HepG2 (cell line): ENCODE results near the gene KANSL1L. TPM values are rescaled to one million over a fixed set of nuclear protein-coding genes. Genes with fewer than 3 reads are reported as not detected.

Experiments
- AKAP8 ChIP-seq: sonication (generic); formaldehyde crosslinking; IDR thresholded peaks from 2 replicates; pipeline ENCODE4 v1.5.1; 2020; ENCODE audit warnings: mild to moderate bottlenecking, missing genetic modification reagents
- ASH2L ChIP-seq: fragments of 300-600, 200-600 bp; sonication (generic); IDR thresholded peaks from 2 replicates; pipeline ENCODE4 v1.7.0; 2017; ENCODE audit warnings: low read depth, mild to moderate bottlenecking, moderate library complexity, mixed read lengths, low read length; ENCODE audit not compliant: insufficient read length
- CEBPB ChIP-seq: IDR thresholded peaks from 2 replicates; pipeline ENCODE4 v1.6.1; 2011; ENCODE audit warnings: low read depth, low read length, improper control_type of control experiment, borderline replicate concordance
- CENPT ChIP-seq: sonication (generic); formaldehyde crosslinking; IDR thresholded peaks from 2 replicates; pipeline ENCODE4 v1.8.0; 2022; ENCODE audit warnings: low read depth, mild to moderate bottlenecking, moderate library complexity, missing genetic modification reagents
- FOXK2 ChIP-seq: fragments of 450-650 bp; IDR thresholded peaks from 2 replicates; pipeline ENCODE4 v1.6.1; 2016
- NCOA2 ChIP-seq: sonication (generic); formaldehyde crosslinking; IDR thresholded peaks from 2 replicates; pipeline ENCODE4 v1.8.0; 2022; ENCODE audit warnings: inconsistent platforms
- PRPF4 ChIP-seq: fragments of 200-400 bp; formaldehyde crosslinking; IDR thresholded peaks from 2 replicates; pipeline ENCODE4 v1.6.1; 2016; ENCODE audit warnings: low read length, low read depth; ENCODE audit not compliant: poor library complexity, severe bottlenecking
- SMAD9 ChIP-seq: sonication (generic); formaldehyde crosslinking; IDR thresholded peaks from 2 replicates; pipeline ENCODE4 v1.5.1; 2020; ENCODE audit warnings: mild to moderate bottlenecking, missing genetic modification reagents
- SSRP1 ChIP-seq: IDR thresholded peaks from 2 replicates; pipeline ENCODE4 v1.6.1; 2016; ENCODE audit warnings: control low read depth
- ZFP90 ChIP-seq: sonication (generic); formaldehyde crosslinking; IDR thresholded peaks from 2 replicates; pipeline ENCODE4 v1.8.0; 2022; ENCODE audit warnings: missing genetic modification reagents, mild to moderate bottlenecking, inconsistent platforms, borderline replicate concordance
- ZMYM4 ChIP-seq: sonication (generic); formaldehyde crosslinking; IDR thresholded peaks from 2 replicates; pipeline ENCODE4 v1.8.1; 2023; ENCODE audit warnings: mild to moderate bottlenecking, missing genetic modification reagents
- ZNF224 ChIP-seq: sonication (generic); formaldehyde crosslinking; IDR thresholded peaks from 2 replicates; pipeline ENCODE4 v1.5.0; 2020; ENCODE audit warnings: mild to moderate bottlenecking, missing genetic modification reagents
- ZNF274 ChIP-seq: sonication (generic); formaldehyde crosslinking; IDR thresholded peaks from 2 replicates; pipeline ENCODE4 v1.5.1; 2020; ENCODE audit warnings: mild to moderate bottlenecking, missing genetic modification reagents
- ZNF33A ChIP-seq: sonication (generic); formaldehyde crosslinking; IDR thresholded peaks from 2 replicates; pipeline ENCODE4 v1.5.1; 2020; ENCODE audit warnings: missing genetic modification reagents, mild to moderate bottlenecking, moderate library complexity, borderline replicate concordance
- ZNF367 ChIP-seq: sonication (generic); formaldehyde crosslinking; IDR thresholded peaks from 2 replicates; pipeline ENCODE4 v1.4.0; 2020; ENCODE audit warnings: missing genetic modification reagents, borderline replicate concordance
- ZNF501 ChIP-seq: sonication (generic); formaldehyde crosslinking; IDR thresholded peaks from 2 replicates; pipeline ENCODE4 v1.5.1; 2020; ENCODE audit warnings: mild to moderate bottlenecking, moderate library complexity, missing genetic modification reagents
- ZNF552 ChIP-seq: sonication (generic); formaldehyde crosslinking; IDR thresholded peaks from 2 replicates; pipeline ENCODE4 v1.9.0; 2022; ENCODE audit warnings: missing genetic modification reagents, mild to moderate bottlenecking, borderline replicate concordance
- ZNF773 ChIP-seq: sonication (generic); formaldehyde crosslinking; IDR thresholded peaks from 2 replicates; pipeline ENCODE4 v1.4.0; 2020; ENCODE audit warnings: missing genetic modification reagents, borderline replicate concordance
- polyA plus RNA-seq, 8 experiments: library from polyadenylated mRNA; depleted of rRNA in 3 of 8; stranded (reverse) in 7 of 8; unstranded in 1 of 8; fragments of >200 nt; fragmentation: Illumina TruSeq in 4 of 8; extraction: Trizol in 4 of 8; gene quantifications; 2 replicates each; pipeline versions ENCODE4 v1.2.1 to v1.2.3, GENCODE V29; 2011 to 2016; ENCODE audit warnings: low read depth in 4 of 8, missing spikeins in 1 of 8, mixed read lengths in 1 of 8; ENCODE audit not compliant: insufficient read depth in 1 of 8
- total RNA-seq, 5 experiments: library from RNA; depleted of rRNA; stranded (reverse); fragments of >200 nt; fragmentation: Illumina TruSeq; extraction: Trizol; gene quantifications; 2 replicates each; pipeline ENCODE4 v1.2.3, GENCODE V29; 2016; ENCODE audit warnings: low read depth in 1 of 5
- TF ChIP-seq, protein P1 (sequence below): sonication (generic); formaldehyde crosslinking; IDR thresholded peaks from 2 replicates; pipeline ENCODE4 v1.8.1; 2023; ENCODE audit warnings: mild to moderate bottlenecking, moderate library complexity, missing genetic modification reagents
- TF ChIP-seq, protein P2 (sequence below): sonication (generic); formaldehyde crosslinking; IDR thresholded peaks from 2 replicates; pipeline ENCODE4 v1.4.0; 2020; ENCODE audit warnings: missing genetic modification reagents, borderline replicate concordance
- TF ChIP-seq, protein P3 (sequence below): sonication (generic); formaldehyde crosslinking; IDR thresholded peaks from 2 replicates; pipeline ENCODE4 v1.4.0; 2020; ENCODE audit warnings: mild to moderate bottlenecking, missing genetic modification reagents, borderline replicate concordance
- TF ChIP-seq, protein P4 (sequence below): fragments of 450-650 bp; IDR thresholded peaks from 2 replicates; pipeline ENCODE4 v1.6.1; 2016

KANSL1L gene
- total and polyA plus RNA-seq, 2 of the 13 experiments (the other 11 are each of a cell fraction or from before 2014, with no cell fraction given): 5.4 to 10.3 TPM

DNA sequence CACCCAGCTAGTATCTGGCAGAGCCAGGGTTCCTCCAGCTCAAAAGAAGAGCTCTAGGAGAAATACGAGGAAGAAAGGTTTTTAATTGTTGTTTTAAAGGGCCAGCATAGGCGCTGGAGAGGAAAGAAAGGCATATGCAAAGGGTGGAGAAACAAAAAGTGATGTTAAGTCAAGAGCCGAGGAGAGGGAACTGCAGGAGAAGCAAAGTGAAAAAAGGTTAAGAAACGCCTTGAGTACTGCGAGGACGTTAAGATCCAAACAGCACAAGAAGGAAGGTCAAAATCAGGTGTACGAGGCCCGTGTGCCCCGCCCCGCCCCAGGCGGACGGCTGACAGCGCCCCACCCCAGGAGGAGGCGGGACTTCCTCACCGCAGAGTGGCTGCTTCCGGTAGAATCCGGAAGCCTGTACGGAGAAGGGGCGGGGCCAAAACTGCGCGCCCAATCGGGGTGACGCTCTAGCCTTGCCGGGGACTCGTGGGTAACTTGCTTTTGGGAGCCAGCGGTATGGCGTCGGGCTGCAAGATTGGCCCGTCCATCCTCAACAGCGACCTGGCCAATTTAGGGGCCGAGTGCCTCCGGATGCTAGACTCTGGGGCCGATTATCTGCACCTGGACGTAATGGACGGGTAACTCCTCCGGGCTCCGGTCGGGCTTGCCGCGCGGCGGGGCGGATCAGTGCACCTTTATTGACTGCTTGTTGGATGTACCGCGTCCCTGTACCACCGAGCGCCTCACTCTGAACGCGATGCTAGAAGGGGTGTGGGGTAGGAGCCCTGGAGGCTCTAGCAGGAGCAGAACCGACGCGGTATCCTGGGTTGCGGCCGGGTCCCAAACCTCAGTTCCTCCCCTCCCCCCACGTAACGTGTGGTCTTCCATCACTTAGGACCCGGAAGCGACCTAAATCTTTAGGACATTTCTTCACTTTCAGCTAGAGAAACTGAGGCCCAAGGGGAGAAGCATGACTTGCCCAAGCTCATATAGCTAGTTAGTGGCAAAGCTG is 168.8 kb downstream of the KANSL1L start, which contains the start of gene RPE (continued):
- TF ChIP-seq ZNF367 (CRISPR knock-in tag): no peak
- TF ChIP-seq, protein P1, sequence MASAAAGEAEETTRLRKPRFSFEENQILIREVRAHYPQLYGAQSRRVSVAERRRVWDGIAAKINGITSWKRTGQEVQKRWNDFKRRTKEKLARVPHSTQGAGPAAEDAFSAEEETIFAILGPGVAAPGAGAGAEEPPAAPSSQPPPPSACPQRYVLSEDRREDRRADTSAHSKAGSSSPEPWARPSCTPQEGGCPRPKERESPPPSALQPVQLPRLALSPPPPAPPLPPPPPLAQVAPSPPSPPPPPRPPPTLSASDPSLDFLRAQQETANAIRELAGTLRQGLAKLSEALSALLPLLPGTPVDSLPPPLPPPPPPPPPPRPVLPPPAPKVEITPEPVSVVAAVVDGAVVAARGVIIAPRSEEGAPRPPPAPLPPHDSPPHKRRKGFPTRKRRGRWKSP (CRISPR knock-in tag): peak; percentile 76
- no peak for TF ChIP-seq CEBPB
- TF ChIP-seq SSRP1: no peak
- TF ChIP-seq ZNF501 (CRISPR knock-in tag): peak; percentile 73; the same call in 1 of the 2 replicates
- TF ChIP-seq, protein P2, sequence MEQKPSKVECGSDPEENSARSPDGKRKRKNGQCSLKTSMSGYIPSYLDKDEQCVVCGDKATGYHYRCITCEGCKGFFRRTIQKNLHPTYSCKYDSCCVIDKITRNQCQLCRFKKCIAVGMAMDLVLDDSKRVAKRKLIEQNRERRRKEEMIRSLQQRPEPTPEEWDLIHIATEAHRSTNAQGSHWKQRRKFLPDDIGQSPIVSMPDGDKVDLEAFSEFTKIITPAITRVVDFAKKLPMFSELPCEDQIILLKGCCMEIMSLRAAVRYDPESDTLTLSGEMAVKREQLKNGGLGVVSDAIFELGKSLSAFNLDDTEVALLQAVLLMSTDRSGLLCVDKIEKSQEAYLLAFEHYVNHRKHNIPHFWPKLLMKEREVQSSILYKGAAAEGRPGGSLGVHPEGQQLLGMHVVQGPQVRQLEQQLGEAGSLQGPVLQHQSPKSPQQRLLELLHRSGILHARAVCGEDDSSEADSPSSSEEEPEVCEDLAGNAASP (CRISPR knock-in tag): no peak
- TF ChIP-seq FOXK2: no peak
- TF ChIP-seq PRPF4: no peak
- peak; percentile 41; the same call in 1 of the 2 replicates for TF ChIP-seq NCOA2 (CRISPR knock-in tag)
- TF ChIP-seq ZMYM4 (CRISPR knock-in tag): peak; percentile 97
- no peak for TF ChIP-seq AKAP8
- peak; percentile 29; the same call in 1 of the 2 replicates for TF ChIP-seq ZNF274 (CRISPR knock-in tag)
- TF ChIP-seq ZNF773 (CRISPR knock-in tag): no peak
- TF ChIP-seq CENPT: 0 out of 2 replicates have a peak, but pooled peaks have one; percentile 62
- TF ChIP-seq SMAD9: no peak; the same call in 1 of the 2 replicates
- TF ChIP-seq ASH2L: peak; percentile 96
- TF ChIP-seq ZNF552 (CRISPR knock-in tag): peak; percentile 53; the same call in 1 of the 2 replicates
- TF ChIP-seq ZNF33A (CRISPR knock-in tag): no peak
- TF ChIP-seq, protein P3, sequence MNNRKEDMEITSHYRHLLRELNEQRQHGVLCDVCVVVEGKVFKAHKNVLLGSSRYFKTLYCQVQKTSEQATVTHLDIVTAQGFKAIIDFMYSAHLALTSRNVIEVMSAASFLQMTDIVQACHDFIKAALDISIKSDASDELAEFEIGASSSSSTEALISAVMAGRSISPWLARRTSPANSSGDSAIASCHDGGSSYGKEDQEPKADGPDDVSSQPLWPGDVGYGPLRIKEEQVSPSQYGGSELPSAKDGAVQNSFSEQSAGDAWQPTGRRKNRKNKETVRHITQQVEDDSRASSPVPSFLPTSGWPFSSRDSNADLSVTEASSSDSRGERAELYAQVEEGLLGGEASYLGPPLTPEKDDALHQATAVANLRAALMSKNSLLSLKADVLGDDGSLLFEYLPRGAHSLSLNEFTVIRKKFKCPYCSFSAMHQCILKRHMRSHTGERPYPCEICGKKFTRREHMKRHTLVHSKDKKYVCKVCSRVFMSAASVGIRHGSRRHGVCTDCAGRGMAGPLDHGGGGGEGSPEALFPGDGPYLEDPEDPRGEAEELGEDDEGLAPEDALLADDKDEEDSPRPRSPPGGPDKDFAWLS (CRISPR knock-in tag): no peak
- peak; percentile 31; the same call in 1 of the 2 replicates for TF ChIP-seq ZFP90 (CRISPR knock-in tag)
- peak; percentile 66; the same call in 1 of the 2 replicates for TF ChIP-seq ZNF224 (CRISPR knock-in tag)
- TF ChIP-seq, protein P4, sequence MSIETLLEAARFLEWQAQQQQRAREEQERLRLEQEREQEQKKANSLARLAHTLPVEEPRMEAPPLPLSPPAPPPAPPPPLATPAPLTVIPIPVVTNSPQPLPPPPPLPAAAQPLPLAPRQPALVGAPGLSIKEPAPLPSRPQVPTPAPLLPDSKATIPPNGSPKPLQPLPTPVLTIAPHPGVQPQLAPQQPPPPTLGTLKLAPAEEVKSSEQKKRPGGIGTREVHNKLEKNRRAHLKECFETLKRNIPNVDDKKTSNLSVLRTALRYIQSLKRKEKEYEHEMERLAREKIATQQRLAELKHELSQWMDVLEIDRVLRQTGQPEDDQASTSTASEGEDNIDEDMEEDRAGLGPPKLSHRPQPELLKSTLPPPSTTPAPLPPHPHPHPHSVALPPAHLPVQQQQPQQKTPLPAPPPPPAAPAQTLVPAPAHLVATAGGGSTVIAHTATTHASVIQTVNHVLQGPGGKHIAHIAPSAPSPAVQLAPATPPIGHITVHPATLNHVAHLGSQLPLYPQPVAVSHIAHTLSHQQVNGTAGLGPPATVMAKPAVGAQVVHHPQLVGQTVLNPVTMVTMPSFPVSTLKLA: peak; percentile 19; the same call in 1 of the 2 replicates
